ENCODE measurements around the gene SLC12A2.

GRCh38 chr5:128202320-128202719 lies 118.8 kb downstream of the SLC12A2 start:
- TF ChIP-seq PHB2 (IDR thresholded peaks at IDR 0.05; ENCODE audit: low read depth): no peak
- no peak for TF ChIP-seq LARP7 (IDR thresholded peaks at IDR 0.05)
- no peak for TF ChIP-seq RAD21 (CRISPR knock-in tag; conservative IDR thresholded peaks at IDR 0.05 in 1 of 2, IDR thresholded peaks at IDR 0.05 in 1 of 2)
- no peak for TF ChIP-seq CHD1 (IDR thresholded peaks at IDR 0.05; ENCODE audit: low read length)
- no peak for TF ChIP-seq ZEB2 (IDR thresholded peaks at IDR 0.05)
- TF ChIP-seq SIN3A (IDR thresholded peaks at IDR 0.05; ENCODE audit: borderline replicate concordance in 2 of 2, control insufficient read depth in 1 of 2, low read depth in 2 of 2, low read length in 2 of 2): no peak
- TF ChIP-seq POLR2AphosphoS5 (IDR thresholded peaks at IDR 0.05; ENCODE audit: control insufficient read depth, insufficient read depth, low read depth, low read length): no peak
- TF ChIP-seq HIVEP1 (CRISPR knock-in tag; IDR thresholded peaks at IDR 0.05): no peak
- TF ChIP-seq, protein P1, sequence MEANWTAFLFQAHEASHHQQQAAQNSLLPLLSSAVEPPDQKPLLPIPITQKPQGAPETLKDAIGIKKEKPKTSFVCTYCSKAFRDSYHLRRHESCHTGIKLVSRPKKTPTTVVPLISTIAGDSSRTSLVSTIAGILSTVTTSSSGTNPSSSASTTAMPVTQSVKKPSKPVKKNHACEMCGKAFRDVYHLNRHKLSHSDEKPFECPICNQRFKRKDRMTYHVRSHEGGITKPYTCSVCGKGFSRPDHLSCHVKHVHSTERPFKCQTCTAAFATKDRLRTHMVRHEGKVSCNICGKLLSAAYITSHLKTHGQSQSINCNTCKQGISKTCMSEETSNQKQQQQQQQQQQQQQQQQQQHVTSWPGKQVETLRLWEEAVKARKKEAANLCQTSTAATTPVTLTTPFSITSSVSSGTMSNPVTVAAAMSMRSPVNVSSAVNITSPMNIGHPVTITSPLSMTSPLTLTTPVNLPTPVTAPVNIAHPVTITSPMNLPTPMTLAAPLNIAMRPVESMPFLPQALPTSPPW (CRISPR knock-in tag; IDR thresholded peaks at IDR 0.05): no peak
- no peak for TF ChIP-seq HDAC6 (IDR thresholded peaks at IDR 0.05; ENCODE audit: low read depth, low read length)
- no peak for TF ChIP-seq ELF4 (CRISPR knock-in tag; IDR thresholded peaks at IDR 0.05)
- no peak for TF ChIP-seq FOS (IDR thresholded peaks at IDR 0.05; ENCODE audit: extremely low read depth, insufficient read length)
